HG03103 (cell line): ENCODE results near the gene KLK11.

ENCODE experiments used
- ATAC-seq: cut with Tn5 transposase; IDR thresholded peaks from one replicate; pipeline ENCODE4 v1.9.1; 2021; ENCODE audit warnings: low read depth; ENCODE audit not compliant: unreplicated experiment

The KLK11 gene

DNA sequence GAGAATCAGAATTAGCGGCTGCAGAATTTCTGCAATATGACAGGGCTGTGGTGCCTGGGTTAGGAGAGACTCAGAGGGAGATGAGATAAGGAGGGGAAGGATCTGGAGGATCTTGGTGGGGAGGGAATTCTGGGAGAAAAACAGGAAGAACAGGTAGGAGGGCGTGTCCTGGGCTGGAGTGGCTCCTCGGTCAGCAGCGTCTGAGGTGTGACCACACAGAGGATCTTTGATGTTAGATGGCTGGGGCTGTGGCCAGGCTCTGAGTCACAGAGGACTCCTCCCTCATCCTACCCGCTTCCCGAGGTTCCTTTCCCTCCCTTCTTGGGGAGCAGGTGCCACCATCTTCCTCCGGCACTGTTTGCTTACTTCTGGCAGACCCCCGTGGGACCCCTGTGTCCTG lies 50.6 kb downstream of the KLK11 start:
- ATAC-seq, result no peak

DNA sequence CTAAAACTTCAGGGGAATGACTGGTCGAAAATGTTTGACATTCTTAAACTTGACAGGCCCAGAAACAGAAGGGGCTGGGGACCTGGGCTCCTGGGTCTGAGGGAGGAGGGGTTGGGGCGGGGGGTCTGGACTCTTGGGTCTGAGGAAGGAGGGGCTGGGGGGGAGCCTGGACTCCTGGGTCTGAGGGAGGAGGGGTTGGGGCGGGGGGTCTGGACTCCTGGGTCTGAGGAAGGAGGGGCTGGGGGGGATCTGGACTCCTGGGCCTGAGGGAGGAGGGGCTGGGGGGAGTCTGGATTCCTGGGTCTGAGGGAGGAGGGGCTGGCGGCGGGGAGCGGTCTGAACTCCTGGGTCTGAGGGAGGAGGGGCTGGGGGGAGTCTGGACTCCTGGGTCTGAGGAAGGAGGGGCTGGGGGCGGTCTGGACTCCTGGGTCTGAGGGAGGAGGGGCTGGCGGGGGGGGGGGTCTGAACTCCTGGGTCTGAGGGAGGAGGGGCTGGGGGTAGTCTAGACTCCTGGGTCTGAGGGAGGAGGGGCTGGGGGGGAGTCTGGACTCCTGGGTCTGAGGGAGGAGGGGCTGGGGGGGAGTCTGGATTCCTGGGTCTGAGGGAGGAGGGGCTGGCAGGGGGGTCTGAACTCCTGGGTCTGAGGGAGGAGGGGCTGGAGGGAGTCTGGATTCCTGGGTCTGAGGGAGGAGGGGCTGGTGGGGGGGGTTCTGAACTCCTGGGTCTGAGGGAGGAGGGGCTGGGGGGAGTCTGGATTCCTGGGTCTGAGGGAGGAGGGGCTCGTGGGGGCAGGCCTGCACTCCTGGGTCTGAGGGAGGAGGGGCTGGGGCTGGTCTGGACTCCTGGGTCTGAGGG lies 51.5 kb downstream of the KLK11 start:
- no peak for ATAC-seq

DNA sequence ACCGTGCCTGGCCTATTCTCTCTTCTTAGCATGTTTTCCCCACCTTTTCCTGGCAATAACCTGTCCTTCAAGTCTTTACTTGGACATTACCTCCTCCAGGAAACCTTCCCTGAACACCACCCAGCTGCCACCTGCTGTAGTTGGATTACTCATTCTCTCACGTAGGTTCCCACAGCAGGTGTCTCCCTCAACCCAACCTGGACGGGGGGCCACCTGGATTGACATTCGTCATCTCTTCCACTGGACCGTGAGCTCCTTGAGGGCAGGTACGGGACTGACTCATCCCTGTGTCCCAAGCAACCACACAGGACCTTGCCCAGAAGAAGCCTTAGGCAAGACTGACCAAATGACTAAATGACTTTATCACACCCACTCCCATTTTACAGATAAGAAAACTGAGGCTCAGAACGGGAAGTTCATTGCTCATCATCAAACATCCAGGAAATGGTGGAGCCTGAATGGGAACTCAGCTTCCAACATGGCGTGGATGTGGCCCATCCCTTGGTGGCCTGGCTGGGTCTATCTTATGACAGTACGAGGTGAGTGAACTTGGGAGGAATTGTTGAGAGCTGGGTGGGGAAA lies 53.5 kb downstream of the KLK11 start:
- no peak for ATAC-seq
